Panc1 (cell line): ENCODE measurements around the gene ALG9. TPM values are rescaled to one million over a fixed set of nuclear protein-coding genes. Genes with fewer than 3 reads are reported as not detected.

Experiments used
- ATAC-seq: fragments of 200-7000 bp; cut with Tn5 transposase; 2 replicates; pipeline ENCODE4 v1.9.1; 2020; ENCODE audit warnings: mild to moderate bottlenecking, moderate library complexity
- BruUV-seq: library from RNA; stranded (reverse); fragments of 400-500 nt; replicated peaks from 2 replicates; lab custom pipeline; 2021; lab: Mats Ljungman, UMichigan
- CTCF ChIA-PET: fragments of 300-600 bp; sonication (Branson Sonifier 250); formaldehyde crosslinking; loops from one replicate; lab custom pipeline; 2022; ENCODE audit warnings: antibody characterized with exemption; lab: Charles Lee
- POLR2A ChIA-PET: fragments of 300-600 bp; sonication (Branson Sonifier 250); formaldehyde crosslinking; loops from one replicate; lab custom pipeline; 2022; ENCODE audit warnings: antibody characterized with exemption; lab: Charles Lee
- DNase-seq: peaks from one replicate; pipeline ENCODE4 v3.0.0-alpha.2; 2010; ENCODE audit warnings: low read depth, low spot score
- H3K27ac ChIP-seq: 2 replicates; pipeline ENCODE4 v1.5.1; 2011; ENCODE audit warnings: mild to moderate bottlenecking, low read length, inconsistent platforms
- H3K27me3 ChIP-seq: fragments of 200-500 bp; sonication (Bioruptor generic); 2 replicates; pipeline ENCODE4 v1.6.0; 2014; ENCODE audit warnings: low read length, inconsistent platforms; ENCODE audit not compliant: control insufficient read depth, insufficient read depth
- H3K36me3 ChIP-seq: fragments of 200-500 bp; sonication (Bioruptor generic); 2 replicates; pipeline ENCODE4 v1.5.1; 2014; ENCODE audit warnings: inconsistent platforms, mild to moderate bottlenecking, low read length, moderate library complexity; ENCODE audit not compliant: control insufficient read depth, insufficient read depth
- H3K4me1 ChIP-seq: 2 replicates; pipeline ENCODE4 v1.5.1; 2011; ENCODE audit warnings: inconsistent platforms, mild to moderate bottlenecking, low read length, moderate library complexity; ENCODE audit not compliant: control insufficient read depth, insufficient read depth
- H3K4me3 ChIP-seq, 2 experiments: 2 replicates each; pipeline ENCODE4 v1.5.1; 2011 to 2012; ENCODE audit warnings: low read depth in 2 of 2, low read length in 2 of 2, mild to moderate bottlenecking in 2 of 2, inconsistent platforms in 1 of 2, moderate library complexity in 1 of 2
- H3K9me3 ChIP-seq: fragments of 200-500 bp; sonication (Bioruptor generic); 2 replicates; pipeline ENCODE4 v1.5.1; 2014; ENCODE audit warnings: low read depth, mild to moderate bottlenecking, inconsistent platforms, low read length, moderate library complexity; ENCODE audit not compliant: control insufficient read depth, insufficient read depth
- POLR2AphosphoS5 ChIP-seq: IDR thresholded peaks from 2 replicates; pipeline ENCODE4 v1.6.1; 2012; ENCODE audit warnings: mild to moderate bottlenecking, low read depth, low read length, moderate library complexity
- SIN3A ChIP-seq: IDR thresholded peaks from 2 replicates; pipeline ENCODE4 v1.6.1; 2012; ENCODE audit warnings: low read depth, mild to moderate bottlenecking, low read length, moderate library complexity, borderline replicate concordance; ENCODE audit not compliant: insufficient read depth
- TCF7L2 ChIP-seq: IDR thresholded peaks from 2 replicates; pipeline ENCODE4 v1.6.1; 2011; ENCODE audit warnings: mild to moderate bottlenecking, low read depth, low read length, inconsistent platforms
- in situ Hi-C: cut with HindIII; loops from 2 replicates; pipeline ENCODE4 v1.10.0; 2016; ENCODE audit warnings: low sequenced_read_pairs, low pct_unique_long_range_greater_than_20kb
- intact Hi-C: fragments of 100-400 bp; cut with micrococcal nuclease; formaldehyde crosslinking; loops from one replicate; pipeline ENCODE4 v1.10.0; 2022; ENCODE audit not compliant: unreplicated experiment
- total RNA-seq: library from RNA; stranded (reverse); gene quantifications from one replicate; pipeline ENCODE4 v1.2.1, GENCODE V29; 2021; ENCODE audit not compliant: unreplicated experiment
- TF ChIP-seq, protein P1 (sequence below), 2 experiments: IDR thresholded peaks; 2 replicates each; pipeline ENCODE4 v1.6.1; 2011 to 2012; ENCODE audit warnings: low read depth in 2 of 2, control low read depth in 1 of 2, low read length in 1 of 2, mild to moderate bottlenecking in 1 of 2, moderate library complexity in 1 of 2; ENCODE audit not compliant: insufficient read depth in 1 of 2
- TF ChIP-seq, protein P2 (sequence below): fragments of 450-650 bp; IDR thresholded peaks from 2 replicates; pipeline ENCODE4 v1.5.1; 2017; ENCODE audit warnings: mild to moderate bottlenecking

ALG9 gene
- total RNA-seq, 1 experiment from 2014 or later = 27.1 TPM

DNA sequence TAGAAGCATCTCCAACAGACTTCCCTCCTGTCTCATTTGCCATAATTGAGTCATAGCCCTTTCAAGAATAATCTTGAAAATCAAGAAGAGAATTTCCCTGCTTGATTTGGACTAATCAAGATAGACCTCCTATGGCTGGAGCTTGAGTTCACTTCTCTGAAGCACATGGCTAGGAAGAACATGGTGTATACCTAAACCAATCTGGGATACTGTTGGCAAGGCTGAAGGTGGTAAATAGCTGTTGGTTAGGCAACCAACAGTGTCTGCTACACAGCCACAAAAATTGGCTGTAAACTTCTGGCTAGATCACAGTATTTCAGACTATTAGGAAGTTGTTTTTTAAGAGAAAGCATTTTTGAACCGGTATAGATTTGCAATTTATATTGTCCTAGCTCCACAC, 35.3 kb upstream of the ALG9 start:
- Histone ChIP-seq H3K9me3 (no peaks in the 10 kb centered on the region), H3K4me3 (no peak overlapping the region), H3K36me3 (no peaks in the 10 kb centered on the region), H3K27me3 (peaks cover 12% of the 10 kb centered on the region), H3K4me1 (peaks cover under 1% of the 10 kb centered on the region), H3K27ac (no peak overlapping the region)
- TF ChIP-seq SIN3A (no peak), POLR2AphosphoS5 (no peak), TCF7L2 (no peak)
- TF ChIP-seq, protein P1, sequence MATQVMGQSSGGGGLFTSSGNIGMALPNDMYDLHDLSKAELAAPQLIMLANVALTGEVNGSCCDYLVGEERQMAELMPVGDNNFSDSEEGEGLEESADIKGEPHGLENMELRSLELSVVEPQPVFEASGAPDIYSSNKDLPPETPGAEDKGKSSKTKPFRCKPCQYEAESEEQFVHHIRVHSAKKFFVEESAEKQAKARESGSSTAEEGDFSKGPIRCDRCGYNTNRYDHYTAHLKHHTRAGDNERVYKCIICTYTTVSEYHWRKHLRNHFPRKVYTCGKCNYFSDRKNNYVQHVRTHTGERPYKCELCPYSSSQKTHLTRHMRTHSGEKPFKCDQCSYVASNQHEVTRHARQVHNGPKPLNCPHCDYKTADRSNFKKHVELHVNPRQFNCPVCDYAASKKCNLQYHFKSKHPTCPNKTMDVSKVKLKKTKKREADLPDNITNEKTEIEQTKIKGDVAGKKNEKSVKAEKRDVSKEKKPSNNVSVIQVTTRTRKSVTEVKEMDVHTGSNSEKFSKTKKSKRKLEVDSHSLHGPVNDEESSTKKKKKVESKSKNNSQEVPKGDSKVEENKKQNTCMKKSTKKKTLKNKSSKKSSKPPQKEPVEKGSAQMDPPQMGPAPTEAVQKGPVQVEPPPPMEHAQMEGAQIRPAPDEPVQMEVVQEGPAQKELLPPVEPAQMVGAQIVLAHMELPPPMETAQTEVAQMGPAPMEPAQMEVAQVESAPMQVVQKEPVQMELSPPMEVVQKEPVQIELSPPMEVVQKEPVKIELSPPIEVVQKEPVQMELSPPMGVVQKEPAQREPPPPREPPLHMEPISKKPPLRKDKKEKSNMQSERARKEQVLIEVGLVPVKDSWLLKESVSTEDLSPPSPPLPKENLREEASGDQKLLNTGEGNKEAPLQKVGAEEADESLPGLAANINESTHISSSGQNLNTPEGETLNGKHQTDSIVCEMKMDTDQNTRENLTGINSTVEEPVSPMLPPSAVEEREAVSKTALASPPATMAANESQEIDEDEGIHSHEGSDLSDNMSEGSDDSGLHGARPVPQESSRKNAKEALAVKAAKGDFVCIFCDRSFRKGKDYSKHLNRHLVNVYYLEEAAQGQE (IDR thresholded peaks at IDR 0.05; ENCODE audit: insufficient read depth in 1 of 2, low read depth in 2 of 2, low read length in 1 of 2) = no peak
- TF ChIP-seq, protein P2, sequence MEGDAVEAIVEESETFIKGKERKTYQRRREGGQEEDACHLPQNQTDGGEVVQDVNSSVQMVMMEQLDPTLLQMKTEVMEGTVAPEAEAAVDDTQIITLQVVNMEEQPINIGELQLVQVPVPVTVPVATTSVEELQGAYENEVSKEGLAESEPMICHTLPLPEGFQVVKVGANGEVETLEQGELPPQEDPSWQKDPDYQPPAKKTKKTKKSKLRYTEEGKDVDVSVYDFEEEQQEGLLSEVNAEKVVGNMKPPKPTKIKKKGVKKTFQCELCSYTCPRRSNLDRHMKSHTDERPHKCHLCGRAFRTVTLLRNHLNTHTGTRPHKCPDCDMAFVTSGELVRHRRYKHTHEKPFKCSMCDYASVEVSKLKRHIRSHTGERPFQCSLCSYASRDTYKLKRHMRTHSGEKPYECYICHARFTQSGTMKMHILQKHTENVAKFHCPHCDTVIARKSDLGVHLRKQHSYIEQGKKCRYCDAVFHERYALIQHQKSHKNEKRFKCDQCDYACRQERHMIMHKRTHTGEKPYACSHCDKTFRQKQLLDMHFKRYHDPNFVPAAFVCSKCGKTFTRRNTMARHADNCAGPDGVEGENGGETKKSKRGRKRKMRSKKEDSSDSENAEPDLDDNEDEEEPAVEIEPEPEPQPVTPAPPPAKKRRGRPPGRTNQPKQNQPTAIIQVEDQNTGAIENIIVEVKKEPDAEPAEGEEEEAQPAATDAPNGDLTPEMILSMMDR = no peak
- no peak for ATAC-seq
- ChIA-PET POLR2A (interaction anchor here (1.0 kb wide), 1 partner anchor 69 kb away, joined by 3 read pairs; no protein-coding TSS in a partner anchor), CTCF (interaction anchor here (0.5 kb wide), 1 partner anchor 113 kb away, joined by 3 read pairs; no protein-coding TSS in a partner anchor)
- BruUV-seq = no TSS peak
- DNase-seq = no peak
- intact Hi-C loops (no loop called here), in situ Hi-C loops (no loop called here)

DNA sequence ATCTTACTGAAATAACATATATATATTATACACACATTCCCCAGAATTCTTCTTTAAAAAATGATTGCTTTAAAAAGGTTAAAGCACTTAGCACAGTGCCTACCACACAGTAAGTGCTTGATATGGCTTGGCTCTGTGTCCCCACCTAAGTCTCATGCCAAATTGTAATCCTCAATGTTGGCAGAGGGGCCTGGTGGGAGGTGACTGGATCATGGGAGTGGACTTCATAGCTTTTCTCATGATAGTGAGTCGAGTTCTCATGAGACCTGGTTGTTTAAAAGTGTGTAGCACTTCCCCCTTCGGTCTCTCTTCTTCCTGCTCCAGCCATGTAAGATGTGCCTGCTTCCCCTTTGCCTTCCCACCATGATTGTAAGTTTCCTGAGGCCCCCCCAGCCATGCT, 34.0 kb upstream of the ALG9 start:
- Histone ChIP-seq H3K27ac (no peak overlapping the region), H3K27me3 (peaks cover 7% of the 10 kb centered on the region; the same call in 1 of the 2 replicates), H3K4me1 (no peaks in the 10 kb centered on the region), H3K9me3 (no peaks in the 10 kb centered on the region), H3K36me3 (no peaks in the 10 kb centered on the region), H3K4me3 (no peak overlapping the region)
- ChIA-PET POLR2A (no interaction called here), CTCF (interaction anchor here (0.6 kb wide), 1 partner anchor 605 kb away, joined by 3 read pairs; no protein-coding TSS in a partner anchor)
- TF ChIP-seq, protein P1 (IDR thresholded peaks at IDR 0.05; ENCODE audit: insufficient read depth in 1 of 2, low read depth in 2 of 2, low read length in 1 of 2) = no peak
- TF ChIP-seq SIN3A (no peak), POLR2AphosphoS5 (no peak), TCF7L2 (no peak)
- TF ChIP-seq, protein P2 = no peak
- no TSS peak for BruUV-seq
- ATAC-seq (no peak), DNase-seq (no peak)
- intact Hi-C loops (no loop called here), in situ Hi-C loops (no loop called here)
